ENCODE measurements around the gene PTPN23.

PTPN23 gene

GRCh38 chr3:47370887-47371697 is 9.7 kb upstream of the PTPN23 start:
- DNase-seq: no peak

- DNase-seq: no peak
Observed at GRCh38 chr3:47374587-47374986, 6.2 kb upstream of the PTPN23 start.

GRCh38 chr3:47376393-47376792 is 4.4 kb upstream of the PTPN23 start:
- no peak for DNase-seq

GRCh38 chr3:47377186-47377585 is 3.6 kb upstream of the PTPN23 start:
- no peak for DNase-seq

- no peak for DNase-seq
Observed at GRCh38 chr3:47378869-47379268, 2.0 kb upstream of the PTPN23 start.

- DNase-seq: no peak
Observed at GRCh38 chr3:47379411-47379899, 1.4 kb upstream of the PTPN23 start.

- DNase-seq: no peak
Observed at GRCh38 chr3:47380026-47380600, 708 bp upstream of the PTPN23 start.

- DNase-seq: peak; percentile 79
Observed at GRCh38 chr3:47381317-47382157, 716 bp downstream of the PTPN23 start.

- no peak for DNase-seq
Observed at GRCh38 chr3:47384425-47384824, 3.6 kb downstream of the PTPN23 start.

- no peak for DNase-seq
Observed at GRCh38 chr3:47385007-47385406, 4.2 kb downstream of the PTPN23 start.

GRCh38 chr3:47385796-47386195 is 5.0 kb downstream of the PTPN23 start:
- no peak for DNase-seq

GRCh38 chr3:47392933-47393332 is 12.1 kb downstream of the PTPN23 start:
- DNase-seq: no peak

GRCh38 chr3:47394140-47394870 is 13.5 kb downstream of the PTPN23 start:
- DNase-seq: peak; percentile 3

- DNase-seq: peak; percentile 69
Observed at GRCh38 chr3:47394881-47395280, 14.1 kb downstream of the PTPN23 start.

- DNase-seq: no peak
Observed at GRCh38 chr3:47398228-47398627, 17.4 kb downstream of the PTPN23 start.

- DNase-seq: no peak
Observed at GRCh38 chr3:47399016-47399415, 18.2 kb downstream of the PTPN23 start.

- no peak for DNase-seq
Observed at GRCh38 chr3:47399531-47400270, 18.9 kb downstream of the PTPN23 start.

GRCh38 chr3:47404431-47404876 is 23.6 kb downstream of the PTPN23 start:
- no peak for DNase-seq

GRCh38 chr3:47404955-47405790 is 24.4 kb downstream of the PTPN23 start:
- no peak for DNase-seq

GRCh38 chr3:47405820-47406761 is 25.3 kb downstream of the PTPN23 start:
- no peak for DNase-seq

Data from NCI-H69 (cell line).